ENCODE results near the gene SLC22A23.

Gene SLC22A23

DNA sequence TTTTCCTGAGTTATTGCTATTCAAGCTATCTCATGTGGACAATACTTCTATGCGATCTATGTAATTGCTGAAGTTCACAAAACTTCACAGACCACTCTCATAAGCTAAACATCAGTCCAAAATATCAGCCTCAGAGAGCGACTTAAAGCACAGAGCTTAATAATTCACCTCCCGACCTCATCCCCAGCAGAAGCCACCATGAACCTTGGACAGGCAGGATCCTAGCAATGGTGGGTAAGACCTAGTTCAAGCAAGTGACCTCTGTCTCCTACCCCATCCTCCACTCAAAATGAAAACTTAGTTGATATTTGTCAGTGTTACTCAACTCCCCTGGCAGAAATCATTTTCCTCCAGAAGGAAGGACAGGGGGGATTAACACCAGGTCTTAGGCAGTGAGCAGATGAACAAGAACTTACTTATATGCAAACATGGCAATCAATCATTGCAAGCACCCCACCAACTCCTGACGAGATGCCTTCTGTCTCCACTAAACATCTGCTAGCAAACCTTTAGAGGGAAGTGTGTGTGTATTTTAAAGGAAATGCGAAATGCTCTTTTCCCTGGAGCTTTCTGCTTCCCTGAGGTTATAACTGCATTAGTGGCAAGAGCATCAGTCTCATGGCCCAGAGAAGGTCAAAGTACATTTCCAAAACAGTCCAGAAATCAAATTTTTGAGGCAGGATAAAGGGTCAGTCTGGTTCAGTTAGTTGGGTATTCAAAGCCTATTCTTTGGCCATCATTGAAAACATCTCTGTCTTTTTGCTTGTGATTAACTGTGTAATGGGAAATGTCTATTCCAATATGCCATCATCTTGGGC lies 90.0 kb downstream of the SLC22A23 start:
- DNase-seq = no peak

DNA sequence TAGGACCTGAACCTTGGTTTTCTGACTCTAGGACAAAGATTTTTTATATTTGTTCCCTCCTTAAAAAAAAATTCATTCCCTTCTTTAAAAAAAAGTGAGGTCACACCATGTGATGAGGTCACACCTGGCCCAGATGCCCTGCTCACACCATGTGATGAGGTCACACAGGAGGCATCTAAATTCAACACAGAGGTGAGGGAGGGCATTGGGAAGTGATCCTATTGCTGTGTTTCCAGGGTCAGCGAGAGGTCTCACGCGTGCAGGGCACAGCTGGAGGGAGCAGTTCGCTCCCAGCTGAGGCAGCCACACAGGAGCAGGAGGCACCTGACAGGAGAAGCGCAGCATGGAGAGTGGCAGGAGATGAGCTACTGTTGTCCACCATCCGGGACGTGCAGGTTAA lies 92.5 kb downstream of the SLC22A23 start:
- no peak for DNase-seq

DNA sequence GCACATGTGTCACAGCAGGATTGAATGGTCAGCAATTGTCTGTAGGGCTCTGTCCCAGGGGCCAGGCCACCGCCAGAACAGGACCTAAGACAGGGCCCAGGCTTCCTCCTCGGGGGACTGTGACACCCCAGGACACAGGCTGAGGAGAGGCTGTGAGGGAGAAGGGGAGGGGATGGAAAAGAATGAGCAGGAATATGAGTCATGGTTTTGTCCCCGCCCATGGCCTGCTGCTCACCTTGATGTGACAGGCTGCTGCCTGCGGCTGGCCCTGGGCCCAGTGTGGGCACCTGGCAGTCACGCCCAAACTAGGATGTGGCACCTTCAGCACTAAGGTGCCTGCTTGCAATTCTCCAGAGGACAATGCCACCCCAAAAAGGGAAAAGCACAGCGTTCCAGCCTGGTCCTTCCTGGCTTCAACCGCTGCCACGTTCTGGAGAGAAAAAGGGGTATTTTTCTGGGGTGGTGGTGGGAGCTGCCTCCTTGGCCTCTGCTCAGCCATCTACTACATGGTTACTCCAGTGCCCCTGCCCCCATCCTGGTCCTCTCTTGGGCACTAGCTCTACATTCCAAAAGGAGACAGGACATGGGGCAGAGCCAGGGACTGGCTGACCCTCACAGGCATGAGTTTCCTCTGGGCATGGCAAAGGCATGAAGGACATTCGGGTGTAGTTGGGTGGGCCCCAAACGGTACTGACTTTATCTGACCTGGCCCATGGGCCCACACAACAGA lies 93.4 kb downstream of the SLC22A23 start:
- peak; percentile 62 for DNase-seq

DNA sequence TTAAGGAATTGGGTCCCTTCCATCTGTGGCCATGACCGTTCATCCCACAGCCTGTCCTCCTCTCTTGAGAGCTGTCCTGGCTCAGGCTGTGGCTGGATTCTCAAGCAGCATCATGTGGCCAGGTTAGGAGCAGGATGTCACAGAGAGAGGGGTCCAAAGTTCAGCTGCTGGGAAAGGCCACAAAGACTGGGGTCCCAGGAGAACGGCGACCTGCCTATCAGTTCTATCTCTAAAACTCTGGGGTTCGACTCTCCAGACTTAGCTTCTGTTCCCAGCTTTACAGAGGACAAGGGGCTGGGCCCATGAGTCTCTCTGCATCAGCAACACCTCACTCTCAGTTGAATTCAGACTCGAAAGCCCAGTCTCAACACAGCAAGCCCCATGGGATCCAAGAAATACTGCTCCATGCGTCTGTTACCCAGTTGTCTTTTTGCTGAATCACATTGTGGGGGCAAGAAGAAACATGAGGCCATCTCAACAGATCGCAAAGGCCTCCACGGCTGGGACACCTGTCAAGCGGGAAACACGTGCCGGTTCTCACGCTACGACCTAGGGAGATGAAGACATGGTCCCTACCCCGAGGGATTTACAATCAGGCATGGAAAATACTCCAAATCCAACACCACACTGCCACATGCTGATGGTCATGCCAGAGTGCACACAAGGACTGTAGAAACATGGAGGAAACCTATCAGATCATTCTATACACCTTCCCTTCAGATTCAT lies 95.4 kb downstream of the SLC22A23 start:
- no peak for DNase-seq

DNA sequence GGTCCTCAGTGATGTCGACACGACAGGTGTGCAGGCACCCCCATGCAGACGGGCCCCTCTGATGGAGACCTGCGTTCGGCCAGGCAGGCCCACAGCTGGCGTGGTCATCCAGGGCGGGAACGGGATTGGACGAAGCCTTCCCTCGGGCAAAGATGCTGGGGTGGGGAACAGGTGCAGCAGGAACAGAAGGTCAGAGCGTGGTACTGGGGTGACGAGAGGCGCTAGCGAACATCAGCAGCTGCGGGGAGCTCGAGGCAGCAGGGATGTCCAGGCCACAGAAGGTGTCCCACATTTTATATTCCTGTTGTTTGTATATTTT lies 96.2 kb downstream of the SLC22A23 start:
- no peak for DNase-seq

DNA sequence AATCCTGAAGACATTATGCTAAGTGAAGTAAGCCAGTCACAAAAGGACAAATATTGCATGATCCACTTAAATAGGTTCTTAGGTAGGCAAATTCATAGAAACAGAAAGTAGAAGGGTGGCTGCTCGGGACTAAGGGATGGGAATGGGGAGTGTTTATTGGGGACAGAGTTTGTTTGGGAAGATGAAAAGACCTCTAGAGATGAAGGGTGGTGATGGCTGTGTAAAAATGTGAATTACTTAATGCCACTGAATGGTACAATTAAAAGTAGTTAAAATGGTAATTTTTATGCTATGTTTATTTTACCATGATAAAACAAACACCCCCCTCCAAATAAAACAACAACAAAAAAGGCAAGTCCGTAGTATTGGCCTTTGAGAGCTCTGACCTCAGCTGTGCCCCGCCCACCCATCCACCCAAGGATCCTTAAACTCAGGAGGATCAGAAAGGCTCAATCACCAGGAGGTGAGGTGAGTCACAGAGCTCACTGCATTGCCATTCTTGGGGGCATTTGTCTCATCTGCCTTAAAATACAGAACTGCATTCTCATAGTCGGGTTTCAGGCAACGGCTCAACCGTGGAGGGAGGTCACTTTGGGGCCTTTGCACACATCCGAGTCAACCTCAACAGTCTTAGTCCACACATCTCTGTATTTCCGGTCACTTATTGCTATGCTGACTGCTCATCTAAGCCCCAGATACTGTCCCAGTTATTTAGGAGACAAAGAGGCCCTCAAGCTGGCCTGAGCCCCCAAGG lies 96.7 kb downstream of the SLC22A23 start:
- no peak for DNase-seq

DNA sequence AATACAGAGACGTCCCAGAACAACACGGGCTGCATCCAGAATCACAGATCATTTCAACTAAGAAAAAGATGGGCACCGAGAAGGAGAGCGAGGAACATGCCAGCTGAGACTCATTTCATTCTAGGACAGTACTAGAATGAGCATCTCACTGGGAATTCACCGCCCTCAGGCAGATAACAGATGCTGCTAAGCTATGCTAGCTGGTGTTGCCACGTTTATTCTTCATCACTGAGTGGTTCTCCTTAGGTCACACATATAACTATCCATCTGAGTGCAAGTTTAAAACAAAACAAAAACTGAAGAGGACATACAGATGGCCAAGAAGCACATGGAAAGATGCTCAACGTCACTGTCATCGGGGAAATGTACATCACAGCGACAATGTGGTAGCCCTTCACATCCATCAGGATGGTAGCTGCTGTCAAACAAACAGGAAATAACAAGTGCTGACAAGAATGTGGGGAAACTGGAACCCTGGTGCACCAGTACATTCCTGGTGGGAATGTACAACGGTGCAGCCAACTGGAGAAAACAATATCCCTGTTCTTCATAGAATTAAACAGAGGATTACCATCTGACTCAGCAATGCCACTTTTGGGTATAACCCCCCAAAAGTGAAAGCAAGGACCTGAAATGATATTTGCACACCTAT lies 97.6 kb downstream of the SLC22A23 start:
- DNase-seq = no peak

DNA sequence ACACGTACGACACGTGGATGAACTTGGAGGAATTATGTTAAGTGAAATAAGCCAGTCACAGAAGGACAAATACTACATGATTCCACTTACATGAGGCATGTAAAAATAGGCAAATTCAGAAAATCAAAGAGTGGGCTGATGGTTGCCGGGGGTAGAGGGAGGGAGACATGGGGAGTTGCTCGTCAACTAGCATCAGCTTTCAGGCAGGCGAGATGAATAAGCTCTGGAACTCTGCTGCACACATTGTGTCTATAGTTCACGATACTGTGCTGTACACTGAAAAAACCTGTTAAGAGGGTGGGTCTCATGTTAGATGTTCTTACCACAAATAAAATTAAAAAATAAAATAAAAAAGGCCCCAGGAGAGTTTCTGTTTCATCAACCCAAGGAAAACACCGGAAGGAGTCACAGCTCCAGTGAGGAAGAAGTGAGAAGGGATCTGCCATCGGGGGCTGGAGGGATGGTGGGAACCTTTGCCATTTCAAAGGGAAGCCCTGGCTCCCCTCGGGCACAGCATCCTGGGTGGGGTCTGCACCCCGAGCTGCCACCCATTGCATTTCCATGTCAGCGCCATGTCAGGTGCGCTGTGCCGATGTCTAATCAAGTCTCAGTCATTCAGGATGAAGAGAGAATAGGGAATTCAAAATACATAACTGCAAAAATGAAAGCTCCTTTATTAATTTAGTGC lies 98.3 kb downstream of the SLC22A23 start:
- no peak for DNase-seq

DNA sequence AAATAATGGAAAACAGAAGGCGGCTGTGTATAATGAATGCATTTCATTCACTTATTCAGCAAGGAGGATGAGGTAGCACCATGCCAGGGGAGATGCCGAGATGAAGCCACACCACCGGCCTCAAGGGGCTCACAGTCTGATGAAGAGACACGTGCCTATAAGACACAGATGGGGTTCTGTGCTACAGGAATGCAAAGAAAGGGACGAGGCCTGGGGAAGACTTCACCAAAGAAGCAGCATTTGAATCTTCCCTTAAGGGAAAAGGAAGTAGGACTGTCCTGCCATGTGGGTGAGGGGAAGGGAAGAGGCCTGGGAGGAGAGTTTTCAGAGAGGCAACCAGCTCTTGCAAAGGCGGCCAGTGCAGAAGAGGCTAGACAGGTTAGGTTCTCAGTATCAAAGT lies 99.2 kb downstream of the SLC22A23 start:
- DNase-seq = no peak

DNA sequence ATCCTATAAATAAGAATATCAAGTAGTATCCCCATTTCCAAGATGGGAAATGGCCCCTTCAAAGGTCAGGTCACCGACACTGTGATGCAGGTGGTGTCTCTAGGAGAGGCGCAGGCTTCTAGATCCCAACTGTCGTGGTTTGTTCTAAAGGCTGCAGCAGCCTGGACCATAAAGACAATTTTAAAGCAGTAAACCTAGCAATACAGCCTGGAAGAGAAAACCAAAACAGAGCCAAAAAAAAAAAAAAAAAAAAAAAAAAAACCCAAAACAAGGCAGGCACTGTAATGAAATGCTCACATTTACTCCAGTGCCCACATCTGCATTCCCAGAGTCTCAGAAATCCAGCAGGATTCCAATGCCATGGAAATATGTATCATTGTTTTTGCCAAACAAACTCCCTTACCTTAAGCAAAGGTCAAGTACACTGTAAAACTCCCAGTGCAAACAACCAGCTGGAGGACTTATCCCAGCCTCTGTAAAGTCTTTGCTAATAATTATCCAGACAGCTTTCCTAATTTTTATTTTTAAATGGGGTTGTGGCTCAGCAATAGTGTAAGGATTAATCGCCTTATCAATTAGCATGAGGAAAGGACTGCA lies 99.9 kb downstream of the SLC22A23 start:
- DNase-seq = no peak

DNA sequence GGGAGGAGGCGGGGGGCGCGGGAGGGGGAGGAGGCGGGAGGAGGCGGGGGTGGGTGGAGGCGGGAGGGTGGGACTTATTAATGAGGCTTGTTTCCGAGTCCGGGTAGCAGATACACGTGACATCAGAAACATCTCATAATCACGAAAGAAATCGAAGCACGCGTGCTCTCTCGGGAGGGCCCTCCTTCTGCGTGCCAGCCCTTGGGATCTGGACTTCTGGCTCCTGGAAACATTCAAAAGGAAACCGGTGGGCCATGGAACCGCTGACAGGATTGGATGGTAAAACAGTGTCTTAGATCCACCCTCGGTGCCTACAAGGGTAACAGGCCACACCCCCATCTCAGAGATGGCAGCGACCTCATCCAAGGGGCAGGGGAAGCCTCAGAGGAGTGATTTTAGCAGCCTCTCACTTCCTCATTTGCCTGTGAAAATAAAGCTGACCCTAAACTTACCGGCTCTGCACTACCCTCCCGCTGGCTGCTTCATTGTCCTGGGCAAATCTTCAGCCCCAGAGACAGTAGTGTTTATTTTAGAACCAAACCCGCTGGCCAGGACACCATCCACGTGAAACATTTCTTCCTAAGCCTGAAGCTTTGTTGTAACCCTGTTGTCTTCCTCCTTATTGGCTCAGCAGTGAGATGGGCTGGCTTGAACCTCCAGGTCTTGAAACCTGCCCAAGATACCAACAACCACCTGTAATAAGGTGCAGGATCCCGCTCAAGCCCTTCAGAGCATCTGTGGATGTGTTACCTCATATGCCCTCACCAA lies 100.6 kb downstream of the SLC22A23 start:
- peak; percentile 37 for DNase-seq

DNA sequence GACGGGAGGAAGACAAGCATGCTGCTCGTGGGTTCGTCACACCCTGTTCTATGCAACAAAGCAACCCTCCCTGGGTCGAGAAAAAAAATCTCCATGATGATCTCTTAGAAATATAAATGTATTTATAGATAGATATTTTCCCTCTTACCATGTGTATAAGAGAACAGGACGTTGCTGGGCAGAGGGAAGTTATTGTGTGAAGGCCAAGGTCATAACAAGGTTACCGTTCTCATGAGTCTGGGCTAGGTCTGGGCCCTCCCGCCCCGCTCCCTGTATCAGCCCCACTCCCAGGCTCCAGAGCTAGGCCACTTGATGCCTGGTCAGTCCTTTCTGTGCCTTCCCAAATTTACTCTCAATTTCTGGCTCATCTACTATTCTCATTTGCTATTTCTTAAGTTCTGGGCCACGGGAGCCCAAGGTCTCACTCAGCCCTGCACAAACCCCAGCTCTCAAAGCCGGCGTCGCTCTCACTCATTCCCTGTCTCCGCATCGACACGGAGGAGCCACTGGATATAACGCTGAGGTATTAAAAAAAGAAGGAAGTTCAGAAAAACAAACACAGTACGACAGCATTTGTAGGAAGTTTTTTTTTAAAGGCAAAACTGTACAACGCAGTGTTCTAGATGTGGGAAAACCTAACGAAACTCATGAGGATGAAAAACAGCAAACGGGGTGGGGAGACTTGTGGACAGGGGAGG lies 101.3 kb downstream of the SLC22A23 start:
- no peak for DNase-seq

DNA sequence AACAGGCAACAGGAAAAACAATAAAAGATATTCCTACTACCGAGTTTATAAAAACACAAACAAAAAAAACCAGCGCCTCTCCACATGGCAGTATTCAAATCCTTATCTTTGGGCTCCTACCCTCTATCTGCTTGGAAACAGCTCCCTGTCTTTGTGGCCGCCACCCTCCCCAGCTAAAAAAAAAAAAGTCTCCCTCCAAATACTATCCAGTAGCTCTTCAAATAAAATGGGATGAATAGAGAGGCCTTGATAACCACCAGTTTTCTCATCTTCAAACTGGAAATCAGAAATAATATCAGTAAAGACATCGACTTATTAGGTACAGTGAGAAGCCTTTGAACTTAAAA lies 101.9 kb downstream of the SLC22A23 start:
- no peak for DNase-seq

DNA sequence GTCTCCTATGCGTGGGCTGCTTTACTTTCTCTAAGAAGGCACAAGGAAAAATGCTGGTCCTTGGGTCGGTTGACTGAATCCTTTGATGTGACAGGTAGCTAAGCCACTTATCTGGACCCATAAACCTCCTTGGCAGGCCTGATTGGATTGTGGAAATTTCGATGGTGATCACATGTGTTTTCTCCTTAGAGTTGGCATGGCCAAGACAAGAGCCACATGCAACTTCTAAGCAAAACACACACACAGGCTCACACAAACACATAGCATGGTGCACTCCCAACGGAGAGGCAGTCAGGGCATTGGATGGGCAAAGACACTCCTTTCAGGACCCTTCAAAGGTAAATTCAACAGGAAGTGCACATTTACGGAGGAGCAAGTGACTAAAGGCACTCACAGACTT lies 102.9 kb downstream of the SLC22A23 start:
- DNase-seq = no peak

DNA sequence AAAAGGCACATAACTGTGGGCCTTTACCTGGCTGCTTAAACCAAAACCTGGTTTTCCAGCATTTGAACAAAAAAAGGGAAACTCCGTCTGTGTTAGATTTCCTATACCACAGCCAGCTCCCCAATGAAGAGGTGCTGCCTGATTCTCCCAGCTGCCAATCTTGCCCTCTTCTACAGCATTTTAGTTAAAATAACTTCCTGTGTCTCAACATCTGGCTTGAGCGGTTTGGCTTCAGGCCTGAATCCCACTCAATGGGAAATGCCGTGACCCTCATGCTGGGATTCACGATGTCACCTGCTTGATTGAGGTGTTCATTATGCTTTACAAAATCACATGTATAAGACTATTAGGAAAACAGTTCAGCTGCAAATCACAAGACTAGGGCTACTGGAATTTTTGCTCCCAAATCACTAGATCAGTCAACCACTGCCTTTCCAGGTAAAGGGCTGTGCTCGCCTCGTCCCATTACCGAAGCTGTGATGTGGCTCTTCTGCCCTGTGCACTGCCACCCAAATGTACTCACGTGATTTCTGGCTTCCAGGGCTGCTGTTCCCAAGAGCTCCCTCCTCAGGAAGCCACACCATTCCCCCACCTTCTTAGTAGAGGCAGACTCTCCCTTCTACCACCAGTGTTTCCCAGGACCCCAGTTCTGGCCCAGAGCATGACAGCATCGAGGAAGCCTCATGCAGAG lies 103.5 kb downstream of the SLC22A23 start:
- no peak for DNase-seq

DNA sequence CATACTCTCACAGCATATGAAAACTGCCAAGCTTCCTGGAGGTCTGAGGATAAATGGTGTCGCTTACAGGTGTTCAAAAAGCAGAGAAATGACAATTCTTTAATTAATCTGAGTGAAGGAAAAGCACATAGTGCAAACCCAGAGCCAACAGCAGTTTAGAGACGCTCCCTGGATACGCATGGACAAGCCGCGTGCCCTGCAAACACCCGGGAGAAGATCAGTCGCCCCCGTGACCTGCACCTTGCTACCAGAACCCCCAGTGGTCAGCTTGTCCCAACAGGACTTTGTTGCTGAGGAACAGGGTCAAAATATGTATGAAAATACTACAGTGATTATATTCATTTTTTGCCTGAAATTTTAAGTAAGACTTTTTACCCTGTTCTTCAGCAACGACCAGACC lies 104.2 kb downstream of the SLC22A23 start:
- no peak for DNase-seq

DNA sequence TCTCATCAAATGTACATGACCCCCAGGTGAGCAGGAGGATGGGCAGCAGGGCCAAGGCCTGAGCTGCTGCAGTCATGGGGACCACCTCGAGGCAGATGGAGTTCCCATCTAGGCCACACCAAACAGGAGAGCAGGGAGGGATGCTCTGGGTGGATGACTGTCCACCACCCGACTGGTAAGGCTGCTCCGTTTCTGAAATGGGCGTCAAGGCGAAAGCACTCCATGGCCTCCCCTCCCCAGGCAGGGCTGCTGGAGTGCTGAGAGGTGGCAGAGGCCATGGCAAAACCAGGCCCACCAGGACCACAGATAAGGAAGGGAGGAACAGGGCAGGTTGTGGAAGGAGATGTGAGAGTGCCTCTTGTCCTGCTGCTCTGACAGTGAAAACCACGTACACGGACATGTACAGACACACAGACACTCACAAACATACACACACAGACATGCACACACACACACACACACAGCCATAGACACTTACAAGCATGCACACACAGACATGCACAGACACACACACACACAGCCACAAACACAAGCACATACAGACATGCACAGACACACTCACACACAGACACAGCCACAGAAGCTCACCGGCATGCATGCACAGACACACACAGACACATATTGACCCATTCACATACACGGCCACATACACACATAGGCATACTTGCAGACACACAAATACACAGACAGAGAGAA lies 104.9 kb downstream of the SLC22A23 start:
- DNase-seq = no peak

DNA sequence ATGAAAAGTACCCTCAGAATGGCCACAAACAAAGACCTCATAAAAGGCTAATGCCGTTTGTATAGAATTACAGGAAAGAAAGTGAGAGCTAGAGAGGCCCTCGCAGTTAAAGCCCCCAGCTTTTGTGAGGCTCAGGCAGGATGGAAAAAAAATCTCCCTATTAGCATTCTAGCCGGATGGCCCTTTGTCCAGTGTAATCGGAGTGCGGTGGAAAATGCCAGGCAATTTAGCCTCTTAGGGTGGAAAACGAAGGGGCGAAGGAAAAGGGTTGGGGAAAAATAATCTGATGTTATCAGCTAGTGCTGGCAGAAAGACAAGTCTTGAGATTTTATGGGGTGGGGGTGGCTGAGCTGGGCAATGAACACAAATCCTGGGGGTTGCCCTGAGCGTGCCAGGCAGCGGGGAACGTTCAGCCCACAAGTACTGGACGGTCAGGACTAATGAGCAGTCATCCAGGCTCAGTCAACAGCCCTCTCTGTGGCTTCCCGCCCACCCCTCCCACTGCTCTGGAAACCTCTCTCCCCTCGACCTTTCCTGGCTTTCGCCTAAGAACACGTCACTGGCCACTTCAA lies 105.7 kb downstream of the SLC22A23 start:
- DNase-seq = no peak

Measured in COR-L47 (cell line).